CD4-positive, alpha-beta T cell treated with Interleukin-10 for 1 hour (primary cell): ENCODE results near the gene JDP2.

Experiments used
- DNase-seq: peaks from one replicate; pipeline ENCODE4 v3.0.0-alpha.2; 2020

JDP2 gene

GRCh38 chr14:75438486-75439080 is 10.8 kb downstream of the JDP2 start:
- DNase-seq = no peak

DNA sequence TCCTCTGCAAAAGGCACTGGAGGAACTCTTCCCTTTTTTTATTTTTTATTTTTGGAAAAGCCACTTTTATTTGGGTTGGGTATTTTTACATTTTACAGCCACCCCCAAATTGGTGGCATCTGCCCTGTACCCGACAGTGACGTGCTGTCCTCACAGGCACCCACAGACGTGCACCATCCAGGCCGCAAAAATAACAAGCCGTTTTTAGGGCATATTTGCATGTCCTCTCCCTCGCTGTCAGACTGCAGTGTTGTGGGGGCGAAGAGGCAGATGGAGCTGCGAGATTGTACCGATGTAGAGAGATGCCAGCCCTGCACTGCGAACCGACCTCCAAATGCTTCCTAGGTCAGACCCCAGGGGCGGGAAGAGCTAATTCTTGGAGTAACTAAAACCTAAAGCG is 12.2 kb downstream of the JDP2 start:
- DNase-seq = no peak

GRCh38 chr14:75440733-75441477 is 13.1 kb downstream of the JDP2 start:
- no peak for DNase-seq

GRCh38 chr14:75441728-75442127 is 13.9 kb downstream of the JDP2 start:
- no peak for DNase-seq

DNA sequence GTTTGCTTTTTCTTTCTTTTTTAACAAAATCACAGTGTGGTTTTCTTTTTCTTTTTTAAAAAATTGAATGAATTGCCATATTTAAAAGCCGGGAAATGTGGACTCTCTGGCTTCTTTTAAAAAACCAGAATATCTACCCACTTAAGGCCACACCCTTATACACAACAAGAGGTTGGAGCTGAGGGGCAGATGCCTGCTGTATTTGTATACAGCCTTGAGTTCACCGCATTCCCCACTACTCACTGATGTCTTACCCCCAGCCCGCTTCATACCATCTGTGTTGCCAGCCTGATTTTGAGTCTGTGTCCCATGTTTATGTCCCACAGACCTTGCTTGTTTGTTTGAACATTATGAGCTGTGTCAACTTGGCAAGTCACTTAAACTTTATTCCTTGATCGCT is 14.3 kb downstream of the JDP2 start:
- no peak for DNase-seq

DNA sequence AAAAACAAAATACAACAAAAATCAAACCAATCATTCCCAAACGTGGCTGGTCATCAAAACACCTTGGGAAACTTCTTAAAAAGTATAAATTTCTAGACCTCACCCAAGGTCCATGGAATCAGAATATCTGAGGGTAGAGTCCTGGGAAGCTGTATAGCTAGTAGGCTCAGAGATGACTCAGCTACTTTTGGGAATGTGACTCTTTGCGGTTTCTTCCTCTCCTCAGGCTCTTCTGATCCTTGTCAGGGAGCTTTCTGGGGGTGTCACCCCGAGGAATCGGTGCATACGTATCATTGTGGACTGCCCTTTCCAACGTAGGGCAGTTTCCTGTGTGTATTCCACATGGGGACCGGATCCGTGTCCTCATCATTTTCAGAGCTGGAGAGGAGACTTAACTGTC is 14.8 kb downstream of the JDP2 start:
- DNase-seq = no peak

DNA sequence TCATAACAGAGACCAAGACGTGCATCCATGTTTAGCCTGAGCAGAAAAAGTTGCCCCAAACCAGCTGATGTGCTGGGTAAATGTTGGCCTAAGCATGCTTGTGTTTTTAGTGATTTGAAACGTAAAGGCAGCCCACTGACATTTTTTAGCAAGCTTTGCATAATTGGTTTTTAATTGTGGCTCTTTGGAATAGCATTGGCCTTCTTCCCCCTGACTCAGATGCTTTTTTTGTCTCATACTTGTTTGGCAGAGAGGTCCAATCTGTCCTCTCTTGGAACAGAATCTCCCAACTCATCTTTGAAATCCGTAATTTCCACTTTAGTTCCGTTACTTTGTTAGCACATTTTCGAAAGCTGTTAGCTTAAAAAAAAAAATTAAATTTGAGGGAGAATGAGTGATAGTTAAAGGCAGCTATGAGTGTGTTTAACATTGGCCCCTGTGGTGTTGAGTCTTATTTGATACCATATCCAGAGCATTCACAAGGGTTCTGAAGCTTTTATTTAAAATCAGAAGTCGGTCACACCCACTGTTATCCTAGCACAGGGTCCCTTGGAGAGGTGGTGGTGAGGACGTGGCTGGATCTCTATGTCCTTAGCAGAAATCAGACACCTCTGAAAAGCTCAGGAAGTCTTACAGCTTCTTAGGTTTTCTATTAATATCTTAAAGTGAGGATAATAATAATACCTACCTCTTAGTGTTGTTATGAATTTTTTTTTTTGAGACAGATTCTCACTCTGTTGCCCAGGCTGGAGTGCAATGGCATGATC is 15.6 kb downstream of the JDP2 start:
- DNase-seq = no peak

GRCh38 chr14:75445236-75445635 is 17.4 kb downstream of the JDP2 start:
- DNase-seq = no peak

DNA sequence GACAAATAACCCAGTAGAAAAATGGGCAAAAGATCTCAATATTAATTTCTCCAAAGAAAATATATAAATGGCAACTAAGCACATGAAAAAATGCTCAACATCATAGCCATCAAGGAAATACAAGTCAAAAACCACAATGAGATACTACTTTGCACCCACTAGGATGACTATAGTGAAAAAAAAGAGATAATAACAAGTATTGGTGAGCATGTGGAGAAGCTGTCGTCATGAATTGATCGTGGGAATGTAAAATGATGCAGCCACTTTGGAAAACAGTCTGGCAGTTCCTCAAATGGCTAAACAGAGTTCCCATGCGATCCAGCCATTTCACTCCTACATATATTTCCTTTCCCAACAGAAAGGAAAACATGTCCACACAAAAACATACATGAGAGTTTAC is 18.1 kb downstream of the JDP2 start:
- DNase-seq = no peak

DNA sequence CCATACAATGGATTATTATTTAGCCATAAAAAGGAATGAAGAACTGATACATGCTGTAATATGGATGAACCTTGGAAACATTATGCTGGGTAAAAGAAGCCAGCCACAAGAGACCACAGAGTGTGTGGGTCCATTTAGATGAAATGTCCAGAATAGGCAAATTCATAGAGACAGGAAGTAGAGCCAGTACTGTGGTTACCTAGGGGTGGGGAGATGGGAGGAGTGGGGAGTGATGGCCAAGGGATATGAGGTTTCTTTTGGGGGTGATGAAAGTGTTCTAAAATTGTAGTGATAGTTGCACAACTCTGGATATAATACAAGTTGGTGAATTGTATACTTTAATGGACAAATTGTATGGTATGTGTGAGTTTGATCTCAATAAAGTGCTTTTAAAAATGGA is 18.6 kb downstream of the JDP2 start:
- DNase-seq = no peak

DNA sequence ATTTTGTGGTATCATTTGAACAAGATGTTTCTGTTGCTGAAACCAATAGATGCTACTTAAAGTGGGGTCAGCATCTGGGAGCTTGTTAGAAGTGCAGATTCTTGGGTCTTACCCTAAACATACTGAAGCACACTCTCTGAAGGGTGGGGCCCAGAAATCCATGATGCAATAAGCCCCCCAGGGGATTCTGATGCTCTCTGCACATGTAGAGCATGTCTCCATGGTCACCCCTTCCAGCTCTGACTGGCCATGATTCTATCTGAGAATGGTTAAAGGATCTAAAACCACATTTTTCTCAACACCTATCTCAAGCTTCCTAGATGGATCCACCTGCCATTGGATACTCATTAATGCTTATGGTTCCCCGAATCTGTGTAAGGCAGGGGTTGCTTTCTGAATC is 20.4 kb downstream of the JDP2 start:
- DNase-seq = no peak

GRCh38 chr14:75449036-75449435 is 21.2 kb downstream of the JDP2 start:
- no peak for DNase-seq

DNA sequence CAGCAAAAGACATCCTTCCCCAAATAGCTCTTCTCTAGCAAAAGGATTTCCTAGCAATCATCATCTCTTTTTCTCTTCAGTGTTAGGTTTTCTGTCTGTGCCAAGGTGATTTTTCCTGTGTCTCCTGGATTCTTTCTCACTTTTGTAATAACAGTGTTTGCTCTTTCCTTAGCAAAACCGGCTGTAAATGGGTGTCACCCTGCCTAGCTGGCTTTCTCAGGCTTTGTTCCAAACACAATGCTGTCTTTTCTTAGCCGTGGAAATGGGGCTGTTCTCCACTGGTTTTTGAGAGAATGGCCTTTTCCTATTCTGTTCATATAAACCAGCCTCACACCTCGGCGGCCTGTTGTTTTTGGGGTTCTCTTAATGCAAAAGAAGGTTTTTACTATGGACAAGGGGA is 21.9 kb downstream of the JDP2 start:
- DNase-seq = no peak

- no peak for DNase-seq
These were observed 22.8 kb downstream of the JDP2 start for GRCh38 chr14:75450381-75451276.

DNA sequence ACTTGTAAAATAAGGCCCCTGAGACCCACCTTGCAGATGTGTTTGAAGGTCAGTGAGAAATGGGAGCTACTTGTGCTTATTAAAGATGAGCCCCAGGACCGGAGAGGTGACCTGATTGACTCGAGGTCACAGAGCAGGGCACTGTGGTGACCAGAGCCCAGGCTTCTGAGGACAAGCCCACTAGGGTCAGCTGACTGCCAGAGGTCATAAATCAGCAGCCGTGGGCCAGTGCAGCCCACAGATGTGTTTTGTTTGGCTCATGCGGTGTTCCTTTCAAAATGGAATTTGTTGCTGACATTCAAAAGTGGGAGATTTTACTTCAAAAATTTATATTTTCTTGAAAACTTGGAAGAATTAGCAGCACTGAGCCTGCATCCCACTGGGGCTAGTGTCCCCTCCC is 24.5 kb downstream of the JDP2 start:
- no peak for DNase-seq

GRCh38 chr14:75452900-75453816 is 25.3 kb downstream of the JDP2 start:
- DNase-seq = no peak

- DNase-seq = no peak
These were observed 26.1 kb downstream of the JDP2 start for GRCh38 chr14:75453817-75454434.

DNA sequence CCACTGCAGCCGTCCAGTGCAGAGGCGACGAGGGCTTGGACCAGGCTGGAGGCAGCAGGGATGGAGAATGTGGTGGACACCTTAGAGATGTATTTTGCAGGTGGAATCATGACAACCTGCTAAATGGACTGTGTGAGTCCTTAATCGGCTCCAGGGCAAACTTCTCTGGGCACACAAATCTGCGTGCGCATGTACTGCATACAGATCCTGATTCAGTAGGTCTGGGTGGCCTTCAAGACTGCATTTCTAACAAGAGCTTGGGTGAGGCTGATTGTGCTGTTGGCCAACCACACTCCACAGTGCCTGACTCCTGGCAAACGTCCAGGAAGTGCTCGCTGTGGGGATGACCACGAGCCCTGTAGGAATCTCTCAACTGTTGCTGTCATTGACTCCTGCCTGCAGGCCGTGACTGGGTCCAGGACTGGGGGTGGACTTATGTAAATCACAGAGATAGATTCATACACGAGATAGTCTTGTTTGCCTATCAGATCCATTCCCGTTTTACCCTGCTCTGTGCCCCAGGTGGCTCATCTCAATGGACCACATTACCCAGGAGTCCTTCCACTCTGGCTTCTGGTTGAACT is 27.2 kb downstream of the JDP2 start:
- no peak for DNase-seq

DNA sequence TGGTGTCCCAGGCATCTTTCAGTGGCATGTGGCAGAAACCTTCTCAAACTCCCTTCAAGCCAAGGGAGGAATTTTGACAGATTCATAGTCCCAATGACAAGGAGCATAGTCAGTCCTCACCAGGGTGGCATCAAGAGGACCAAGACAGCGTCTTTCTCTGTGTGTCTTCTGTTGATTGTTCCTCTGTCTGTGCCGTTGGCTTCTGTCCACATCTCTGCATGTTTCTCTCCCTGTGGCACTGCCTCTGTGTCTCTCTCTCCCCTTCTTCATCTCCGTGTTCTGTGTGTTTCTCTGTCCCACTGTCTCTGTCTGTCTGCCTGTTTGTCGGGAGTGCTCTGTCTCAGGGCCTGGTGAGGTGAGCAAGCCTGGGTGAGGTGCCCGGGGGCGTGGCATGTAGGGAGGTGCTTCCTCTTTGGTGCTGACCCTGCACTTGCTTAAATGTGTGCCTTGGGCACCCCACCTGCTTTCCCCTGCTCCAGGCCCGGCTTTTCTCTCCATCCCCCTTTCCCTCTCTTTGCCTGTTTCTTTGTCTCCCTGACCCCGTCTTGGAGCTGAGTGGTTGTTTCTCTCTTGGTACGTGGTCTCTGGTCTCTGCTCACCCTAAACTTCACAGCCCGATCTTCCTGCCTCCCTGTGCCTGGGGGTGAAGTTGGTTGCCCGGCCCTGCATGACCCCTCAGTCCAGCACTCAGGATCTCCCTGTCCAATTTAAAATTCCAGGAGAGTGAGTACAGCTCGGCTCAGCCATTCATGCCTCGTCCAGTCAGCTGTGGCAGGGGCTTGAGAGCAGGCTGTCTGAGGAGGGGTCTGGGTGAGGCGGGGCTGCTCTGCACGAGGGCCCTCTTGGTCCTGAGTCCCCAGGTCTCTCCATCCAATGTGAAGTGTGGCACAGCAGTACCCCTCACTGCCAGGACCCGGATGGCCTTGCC is 28.5 kb downstream of the JDP2 start:
- no peak for DNase-seq

- no peak for DNase-seq
These were observed 29.1 kb downstream of the JDP2 start for GRCh38 chr14:75456997-75457335.
